ENCODE data around the gene PCBD1.
"Not testable (repeated sequence)": the region's sequence is repeated elsewhere in the genome, so short reads cannot be mapped to it uniquely, and the experiment has no call there.

DNA sequence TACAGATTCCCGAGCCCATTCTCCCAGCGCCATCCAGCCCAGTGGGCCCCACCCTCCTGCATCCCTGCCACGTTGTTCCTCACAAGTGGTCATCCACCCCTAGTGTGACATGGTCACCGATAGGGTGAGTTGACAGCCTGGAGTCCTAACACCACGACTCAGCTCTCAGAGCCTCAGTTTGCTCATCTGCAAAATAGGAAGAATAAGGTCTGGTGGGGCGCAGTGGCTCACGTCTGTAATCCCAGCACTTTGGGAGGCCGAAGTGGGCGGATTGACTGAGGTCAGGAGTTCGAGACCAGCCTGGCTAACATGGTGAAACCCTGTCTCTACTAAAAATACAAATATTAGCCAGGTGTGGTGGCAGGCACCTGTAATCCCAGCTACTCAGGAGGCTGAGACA, 31.5 kb upstream of the PCBD1 start:
- TF ChIP-seq YY1 (IDR thresholded peaks at IDR 0.05; ENCODE audit: insufficient read depth, insufficient read length); SUZ12 (IDR thresholded peaks at IDR 0.05; ENCODE audit: extremely low read depth, insufficient read depth, insufficient read length); ZNF274 (IDR thresholded peaks at IDR 0.05; ENCODE audit: low read depth, low read length): not testable (repeated sequence)

Measured in NT2/D1 (cell line).